GM21619 (cell line): ENCODE results near the gene RSAD1.
A peak's percentile ranks its signal among the peaks of the same experiment; 100 is the strongest.

Experiments used
- ATAC-seq: cut with Tn5 transposase; IDR thresholded peaks from one replicate; pipeline ENCODE4 v1.9.1; 2021; ENCODE audit not compliant: unreplicated experiment

RSAD1 gene

GRCh38 chr17:50478391-50479381 is at the start of gene RSAD1:
Gene RSAD1, plus strand, starts transcription at chr17:50478860. Its CDS starts 25 bp downstream, at chr17:50478885.
- peak; percentile 78 for ATAC-seq

GRCh38 chr17:50429793-50430192 is 48.9 kb upstream of the RSAD1 start:
- no peak for ATAC-seq

GRCh38 chr17:50430821-50431618 is 47.6 kb upstream of the RSAD1 start:
- ATAC-seq, result no peak

GRCh38 chr17:50432125-50432762 is 46.4 kb upstream of the RSAD1 start:
- ATAC-seq, result no peak

- ATAC-seq, result no peak
Measured at GRCh38 chr17:50437409-50437808, 41.3 kb upstream of the RSAD1 start.

GRCh38 chr17:50439008-50439407 is 39.7 kb upstream of the RSAD1 start:
- ATAC-seq, result no peak

GRCh38 chr17:50440172-50440837 is 38.4 kb upstream of the RSAD1 start:
- no peak for ATAC-seq

GRCh38 chr17:50440838-50441829 is 37.5 kb upstream of the RSAD1 start:
- ATAC-seq, result no peak

GRCh38 chr17:50443505-50443974 is 35.1 kb upstream of the RSAD1 start:
- ATAC-seq, result no peak

GRCh38 chr17:50444841-50445715 is 33.6 kb upstream of the RSAD1 start:
- ATAC-seq, result no peak

GRCh38 chr17:50445730-50446325 is 32.8 kb upstream of the RSAD1 start:
- ATAC-seq, result no peak

- no peak for ATAC-seq
Measured at GRCh38 chr17:50447870-50448595, 30.6 kb upstream of the RSAD1 start.

GRCh38 chr17:50448643-50449042 is 30.0 kb upstream of the RSAD1 start:
- no peak for ATAC-seq

GRCh38 chr17:50451943-50452629 is 26.6 kb upstream of the RSAD1 start:
- no peak for ATAC-seq

GRCh38 chr17:50452630-50453300 is 25.9 kb upstream of the RSAD1 start:
- no peak for ATAC-seq

- no peak for ATAC-seq
Measured at GRCh38 chr17:50453901-50454300, 24.8 kb upstream of the RSAD1 start.
